ENCODE results near the gene SELENOH. TPM values are rescaled to one million over a fixed set of nuclear protein-coding genes. Genes with fewer than 3 reads are reported as not detected.

Gene SELENOH
- total RNA-seq, 2 experiments from 2014 or later: 204 to 210 TPM

Other genes with a start within 250 kb of the SELENOH start
- 10 to 100 TPM; 26.4 to 28.4 TPM for gene SLC43A1, start 225.8 kb upstream of the SELENOH start, total RNA-seq
- gene TIMM10, start 210.7 kb upstream of the SELENOH start, total RNA-seq: 10 to 100 TPM; 65.4 to 65.8 TPM
- gene SMTNL1, start 203.9 kb upstream of the SELENOH start, total RNA-seq: not detected
- gene UBE2L6, start 173.8 kb upstream of the SELENOH start, total RNA-seq: 100 to 1,000 TPM; 222 to 232 TPM
- not detected for gene SERPING1, start 143.8 kb upstream of the SELENOH start, total RNA-seq
- gene YPEL4, start 91.6 kb upstream of the SELENOH start, total RNA-seq: under 1 TPM; 0.11 to 0.13 TPM
- 10 to 100 TPM; 18.9 to 20.5 TPM for gene CLP1, start 83.7 kb upstream of the SELENOH start, total RNA-seq
- gene ZDHHC5, start 73.4 kb upstream of the SELENOH start, total RNA-seq: 10 to 100 TPM; 77.8 to 82.4 TPM
- gene MED19, start 29.3 kb upstream of the SELENOH start, total RNA-seq: 10 to 100 TPM; 13.6 to 14.9 TPM
- gene TMX2, start 28.9 kb upstream of the SELENOH start, total RNA-seq: 10 to 100 TPM; 65.0 to 68.7 TPM
- gene BTBD18, start 10.3 kb downstream of the SELENOH start, total RNA-seq: not detected
- gene CTNND1, start 20.3 kb downstream of the SELENOH start, total RNA-seq: 1 to 10 TPM; 6.8 to 8.4 TPM

Data from activated CD8-positive, alpha-beta T cell treated with anti-CD3 and anti-CD28 coated beads, Interleukin-2, amount 10 ng/mL, durations not matched to agents 7 days and 5 days (primary cell).